GM18498 (cell line): ENCODE data around the gene DAPK1.

Experiments used
- ATAC-seq: cut with Tn5 transposase; IDR thresholded peaks from one replicate; pipeline ENCODE4 v1.9.1; 2021; ENCODE audit warnings: mild to moderate bottlenecking, moderate library complexity; ENCODE audit not compliant: unreplicated experiment

Gene DAPK1

GRCh38 chr9:87678650-87679355 lies 181.1 kb downstream of the DAPK1 start:
- no peak for ATAC-seq

- ATAC-seq = no peak
Measured at GRCh38 chr9:87681271-87682061, 183.8 kb downstream of the DAPK1 start.

- no peak for ATAC-seq
Measured at GRCh38 chr9:87682085-87682484, 184.4 kb downstream of the DAPK1 start.

- no peak for ATAC-seq
Measured at GRCh38 chr9:87682618-87683017, 185.0 kb downstream of the DAPK1 start.

GRCh38 chr9:87683751-87684626 lies 186.3 kb downstream of the DAPK1 start:
- ATAC-seq = no peak

GRCh38 chr9:87684627-87685219 lies 187.1 kb downstream of the DAPK1 start:
- no peak for ATAC-seq

GRCh38 chr9:87685441-87685840 lies 187.8 kb downstream of the DAPK1 start:
- no peak for ATAC-seq

- ATAC-seq = no peak
Measured at GRCh38 chr9:87685871-87686519, 188.3 kb downstream of the DAPK1 start.

- ATAC-seq = no peak
Measured at GRCh38 chr9:87686520-87687090, 188.9 kb downstream of the DAPK1 start.

GRCh38 chr9:87687207-87687606 lies 189.5 kb downstream of the DAPK1 start:
- ATAC-seq = no peak

GRCh38 chr9:87694236-87694755 lies 196.6 kb downstream of the DAPK1 start:
- no peak for ATAC-seq

- ATAC-seq = no peak
Measured at GRCh38 chr9:87695523-87695922, 197.9 kb downstream of the DAPK1 start.

GRCh38 chr9:87696641-87697040 lies 199.0 kb downstream of the DAPK1 start:
- ATAC-seq = no peak

- ATAC-seq = no peak
Measured at GRCh38 chr9:87698069-87698809, 200.6 kb downstream of the DAPK1 start.

GRCh38 chr9:87699835-87700234 lies 202.2 kb downstream of the DAPK1 start:
- ATAC-seq = no peak

- ATAC-seq = no peak
Measured at GRCh38 chr9:87701491-87701890, 203.8 kb downstream of the DAPK1 start.

GRCh38 chr9:87701931-87702421 lies 204.3 kb downstream of the DAPK1 start:
- no peak for ATAC-seq

GRCh38 chr9:87702921-87703320 lies 205.3 kb downstream of the DAPK1 start:
- ATAC-seq = no peak
